Effector CD4-positive, alpha-beta T cell (primary cell): ENCODE results near the gene LHFPL3.

Experiments
- DNase-seq: peaks from one replicate; pipeline ENCODE4 v3.0.0-alpha.2; 2020

LHFPL3 gene

DNA sequence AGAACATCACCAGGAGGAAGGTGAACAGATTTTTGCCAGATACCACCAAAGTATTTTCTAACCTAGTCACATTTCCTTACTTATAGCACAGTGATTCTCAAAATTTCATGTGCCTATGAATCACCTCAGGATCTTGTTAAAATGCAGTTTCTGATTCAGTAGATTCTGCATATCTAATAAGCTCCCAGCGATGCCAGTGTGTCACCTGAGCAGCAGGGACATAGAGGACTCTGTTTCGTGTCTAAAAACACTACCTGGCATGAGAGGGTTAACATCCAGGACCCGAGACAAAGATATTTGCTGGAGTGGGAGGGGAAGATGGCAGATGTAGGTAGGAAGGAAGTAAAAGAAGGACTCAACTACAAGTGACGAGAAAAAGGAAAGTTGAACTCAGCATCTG is 433.5 kb downstream of the LHFPL3 start:
- no peak for DNase-seq

DNA sequence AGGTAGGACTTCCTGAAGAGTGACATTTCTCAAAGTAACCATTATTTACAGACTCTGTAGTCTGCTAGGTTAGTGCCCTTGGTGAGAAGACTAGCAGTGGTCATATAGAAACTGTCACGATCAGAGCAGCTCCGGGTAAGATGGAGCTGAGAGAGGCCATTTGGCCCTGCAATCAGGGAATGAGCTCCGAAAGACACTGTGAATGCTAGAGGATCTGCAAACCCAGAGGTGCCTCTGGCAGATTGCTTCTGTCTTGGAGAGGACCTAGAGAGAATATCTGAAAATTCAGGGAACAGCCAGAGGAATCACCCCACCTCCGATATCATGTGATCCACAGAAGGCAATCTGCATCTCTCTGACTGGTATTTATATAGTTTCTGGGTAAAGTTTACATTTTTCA is 438.7 kb downstream of the LHFPL3 start:
- DNase-seq, result no peak

DNA sequence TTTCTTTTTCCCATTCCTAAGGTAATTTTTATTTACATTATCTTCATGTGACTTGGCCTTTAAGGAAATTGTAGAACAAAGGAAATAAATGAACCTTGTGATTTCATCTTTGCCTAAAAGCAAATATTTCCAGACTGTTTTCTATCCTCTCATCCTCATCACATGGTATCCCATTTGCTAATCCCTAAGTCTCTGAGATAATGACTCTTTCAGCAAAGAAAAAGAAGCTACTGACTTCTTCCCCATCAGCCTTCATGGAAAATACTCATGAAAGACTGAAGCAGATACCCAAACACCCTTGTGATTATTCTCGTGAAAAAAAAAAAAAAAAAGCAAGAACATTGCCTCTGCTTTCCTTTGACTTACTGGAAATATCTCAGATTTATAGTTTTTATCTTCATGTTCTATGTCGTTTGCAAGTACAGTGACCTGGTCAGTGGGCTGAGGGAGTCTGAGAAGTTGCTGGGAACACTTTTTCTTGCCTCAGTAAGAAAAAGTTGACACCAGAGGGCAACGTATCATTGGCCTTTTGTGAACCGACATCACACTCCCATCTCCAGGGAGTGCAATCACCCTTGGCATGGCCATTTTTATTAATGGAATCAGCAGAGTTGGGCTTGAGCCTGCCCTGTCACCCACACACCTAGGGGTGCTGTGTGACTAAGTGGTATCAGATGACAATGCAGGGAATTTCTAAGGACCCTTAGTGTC is 439.6 kb downstream of the LHFPL3 start:
- no peak for DNase-seq

DNA sequence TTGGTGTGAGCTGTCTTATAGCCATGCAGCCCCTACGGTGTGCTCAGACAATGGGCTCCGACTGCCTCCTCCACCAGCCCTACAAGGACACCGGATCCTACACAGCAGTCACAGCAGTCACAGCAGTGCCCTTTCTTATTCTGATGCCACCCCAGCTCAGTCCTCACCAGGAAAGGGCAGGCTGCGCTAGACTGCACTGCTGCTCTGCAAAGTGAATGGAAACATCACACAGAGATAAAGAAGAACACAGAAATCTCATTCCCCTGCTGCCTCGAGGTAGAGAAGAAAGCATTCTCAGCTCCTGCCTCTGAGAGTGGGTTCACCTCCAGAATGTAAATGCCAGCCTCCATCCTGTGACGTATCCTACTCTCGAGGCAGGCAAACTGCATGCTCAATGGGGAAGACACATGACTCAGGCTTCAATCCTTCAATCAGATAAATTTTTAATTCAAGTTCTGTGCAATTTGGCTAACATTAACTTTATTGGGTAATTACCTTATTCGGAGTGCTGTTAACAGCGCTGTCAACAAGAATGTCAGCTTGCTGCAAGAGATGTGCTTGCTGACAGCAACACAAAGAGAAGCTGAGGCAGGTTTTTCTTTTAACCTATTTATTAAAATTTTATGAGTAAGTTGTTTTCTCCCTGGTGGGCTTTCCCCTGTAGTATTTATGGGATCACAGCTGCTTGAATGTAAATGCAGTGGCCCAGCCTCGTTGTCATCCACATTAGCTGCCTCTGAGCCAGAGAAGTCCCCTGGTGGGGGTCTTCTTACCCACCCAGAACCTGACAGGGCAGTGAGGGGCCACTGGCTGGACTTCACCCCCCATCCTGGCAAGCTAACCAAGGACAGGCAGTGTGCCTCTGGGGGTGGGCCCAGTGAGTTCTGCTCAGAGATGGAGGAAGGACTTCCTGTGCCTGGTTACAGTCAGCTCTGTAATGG is 444.3 kb downstream of the LHFPL3 start:
- DNase-seq, result no peak

GRCh38 chr7:104773796-104774195 is 445.4 kb downstream of the LHFPL3 start:
- DNase-seq, result no peak

DNA sequence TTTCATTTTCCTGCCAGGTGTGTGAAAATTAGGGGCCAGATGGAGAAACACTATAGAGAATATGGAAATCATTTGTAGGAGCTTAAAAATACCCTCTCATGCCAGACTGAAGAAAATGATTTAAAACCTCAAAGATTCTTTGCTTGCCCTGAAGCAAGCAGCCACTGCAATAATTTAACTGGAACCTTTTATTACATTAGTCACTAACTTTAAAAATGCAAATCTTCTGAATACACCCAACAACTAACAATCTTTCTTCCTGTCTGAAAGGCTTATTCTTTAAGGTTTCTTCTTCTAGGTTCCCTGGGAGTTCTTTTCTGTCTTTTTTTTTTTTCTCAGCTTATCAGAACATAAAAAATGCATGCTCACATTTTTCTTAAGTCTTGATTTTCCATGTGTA is 447.1 kb downstream of the LHFPL3 start:
- no peak for DNase-seq

- no peak for DNase-seq
Measured at GRCh38 chr7:104777301-104777800, 448.9 kb downstream of the LHFPL3 start.

DNA sequence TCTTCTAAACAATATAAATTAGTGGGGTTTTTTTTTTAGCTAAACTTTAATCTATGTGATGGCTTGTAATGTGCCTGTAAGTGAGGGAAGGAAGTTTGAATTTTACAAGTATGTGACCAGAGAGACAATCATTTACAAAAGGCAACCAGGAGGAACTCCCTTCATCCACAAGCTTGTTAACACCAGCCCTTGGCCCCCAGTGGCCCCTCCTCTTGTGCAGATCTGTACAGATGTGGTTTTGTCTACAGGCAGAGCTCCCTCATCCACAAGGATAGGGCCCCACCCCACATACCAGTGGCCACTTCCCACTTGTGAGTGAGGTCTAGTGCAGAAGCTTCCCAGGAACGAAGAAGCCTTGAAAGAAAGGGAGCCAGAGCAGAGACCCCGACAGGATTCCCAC is 451.5 kb downstream of the LHFPL3 start:
- DNase-seq, result no peak

- DNase-seq, result no peak
Measured at GRCh38 chr7:104784686-104785085, 456.3 kb downstream of the LHFPL3 start.

DNA sequence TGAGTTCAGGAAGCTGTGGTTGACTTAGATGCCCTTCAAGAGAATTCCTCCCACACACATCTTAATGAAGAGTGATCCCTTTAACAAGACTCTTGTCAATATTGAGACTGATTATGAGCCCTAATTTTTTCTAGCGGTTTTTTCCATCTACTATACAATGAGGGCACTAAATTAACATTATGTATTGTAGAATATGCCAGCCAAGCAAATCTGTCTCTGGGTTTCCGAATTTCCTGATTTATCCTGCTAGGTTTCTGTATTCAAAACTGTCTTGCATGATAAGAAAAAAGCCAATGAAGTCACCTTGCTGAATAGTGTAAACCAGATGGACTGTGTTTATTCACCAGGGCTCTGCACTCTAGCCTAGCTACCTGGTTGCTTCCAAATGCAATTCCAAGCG is 461.4 kb downstream of the LHFPL3 start:
- no peak for DNase-seq

DNA sequence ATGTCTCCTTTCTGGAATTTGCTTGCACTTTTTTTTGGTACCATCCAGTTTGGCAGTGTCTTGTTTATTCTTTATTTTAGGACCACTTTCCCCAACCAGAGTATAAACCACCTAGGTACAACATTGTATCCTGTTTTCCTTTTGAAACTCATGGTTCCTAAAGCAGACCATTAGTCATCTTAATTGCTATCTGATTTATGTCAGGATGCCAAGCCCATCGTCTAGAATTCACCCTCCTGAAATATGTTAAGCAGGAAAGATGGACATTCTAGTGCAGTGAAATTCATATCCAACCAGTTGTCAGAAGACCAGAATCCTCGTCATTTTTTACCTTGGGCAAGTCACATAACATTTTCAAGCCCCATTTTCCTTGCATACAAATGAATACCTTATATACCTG is 462.0 kb downstream of the LHFPL3 start:
- DNase-seq, result no peak

DNA sequence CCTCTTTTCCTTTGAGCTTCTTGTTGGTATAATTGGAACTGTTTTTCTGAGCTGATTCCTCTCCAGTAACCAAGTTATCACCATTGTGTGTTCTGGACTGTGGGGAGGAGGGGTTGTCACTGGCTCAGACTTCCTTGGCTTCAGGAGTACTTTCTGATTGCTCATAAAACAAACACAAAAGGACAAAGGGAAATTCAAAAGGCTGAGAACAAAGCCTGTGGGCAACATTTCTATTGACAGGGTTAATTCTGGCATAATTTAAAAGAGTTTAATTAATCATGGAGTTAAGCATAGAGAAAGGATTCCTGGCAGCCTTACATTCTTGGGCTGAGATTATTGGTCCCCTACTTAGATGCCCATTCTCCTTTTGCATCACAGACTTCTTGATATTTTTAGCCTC is 462.7 kb downstream of the LHFPL3 start:
- no peak for DNase-seq

DNA sequence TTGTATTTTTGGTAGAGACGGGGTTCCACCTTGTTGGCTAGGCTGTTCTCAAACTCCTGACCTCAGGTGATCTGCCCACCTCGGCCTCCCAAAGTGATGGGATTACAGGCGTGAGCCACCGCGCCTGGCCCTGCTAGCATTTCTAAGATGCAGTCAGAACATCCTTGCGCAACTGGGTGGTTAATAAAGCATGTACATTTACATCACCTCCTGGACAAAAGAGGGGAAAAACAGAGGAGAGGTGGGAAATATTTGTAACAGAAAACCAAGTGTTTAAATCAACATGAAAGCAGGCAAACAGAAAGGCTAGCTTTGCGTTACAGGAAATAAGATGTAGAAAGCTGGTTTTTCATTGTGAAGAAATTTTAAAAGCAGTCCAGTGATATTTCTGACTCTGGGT is 464.7 kb downstream of the LHFPL3 start:
- no peak for DNase-seq

DNA sequence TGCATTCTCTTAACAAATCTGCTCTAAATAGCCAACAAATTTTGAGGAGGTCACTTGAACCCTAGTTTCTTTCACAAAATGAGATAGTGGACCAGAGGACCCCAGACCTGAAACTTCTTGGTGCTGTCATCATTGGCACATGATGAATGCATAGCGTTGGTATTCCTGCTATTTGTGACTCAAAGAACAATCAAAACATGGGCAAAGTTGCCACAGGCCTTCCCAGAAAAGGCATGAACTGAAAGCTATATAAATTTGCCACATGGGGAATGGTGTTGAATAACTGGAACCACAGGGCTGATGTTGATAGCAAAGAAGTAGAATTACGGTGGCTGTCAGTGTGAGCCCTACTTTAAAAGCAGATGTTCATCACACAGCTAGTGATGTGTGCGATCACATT is 465.8 kb downstream of the LHFPL3 start:
- no peak for DNase-seq

- DNase-seq, result no peak
Measured at GRCh38 chr7:104794589-104794988, 466.2 kb downstream of the LHFPL3 start.

DNA sequence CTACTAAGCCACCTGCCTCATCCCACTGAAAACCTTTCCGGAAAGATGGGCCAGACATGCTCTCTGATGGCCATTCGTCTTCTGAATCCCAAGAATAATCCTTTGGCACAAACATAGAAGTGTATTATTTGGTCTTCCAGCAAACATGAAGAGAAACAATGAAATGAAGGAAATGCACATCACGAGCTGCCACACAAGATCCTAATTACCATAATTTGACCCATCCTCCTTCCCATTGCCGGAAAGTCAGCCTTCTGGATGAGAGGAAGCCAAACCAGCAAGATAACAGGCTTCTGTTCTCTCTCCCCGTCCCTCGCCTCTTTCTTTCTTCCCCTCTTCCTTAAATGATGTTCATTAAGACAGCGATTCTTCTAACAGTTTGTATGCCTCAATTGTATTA is 466.7 kb downstream of the LHFPL3 start:
- DNase-seq, result no peak

- DNase-seq, result no peak
Measured at GRCh38 chr7:104795616-104796398, 467.4 kb downstream of the LHFPL3 start.

DNA sequence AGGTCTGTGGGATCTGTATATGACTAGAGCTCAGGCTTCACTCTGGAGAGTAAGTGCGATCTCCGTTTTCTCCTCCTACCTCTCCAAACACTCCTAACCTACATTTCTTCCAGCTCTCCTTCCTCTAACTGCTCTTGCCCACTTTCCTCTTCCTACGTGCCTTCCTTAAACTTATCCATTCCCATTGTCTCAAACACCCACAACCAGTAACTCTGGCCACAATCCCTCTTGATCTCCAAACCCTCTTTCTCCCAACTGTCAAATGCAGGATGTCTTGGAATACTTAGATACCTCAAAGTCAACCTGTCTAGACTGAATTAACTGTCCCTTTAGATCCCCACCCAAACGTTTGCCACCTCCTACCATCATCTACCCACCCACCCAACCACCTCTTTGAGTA is 471.9 kb downstream of the LHFPL3 start:
- no peak for DNase-seq

DNA sequence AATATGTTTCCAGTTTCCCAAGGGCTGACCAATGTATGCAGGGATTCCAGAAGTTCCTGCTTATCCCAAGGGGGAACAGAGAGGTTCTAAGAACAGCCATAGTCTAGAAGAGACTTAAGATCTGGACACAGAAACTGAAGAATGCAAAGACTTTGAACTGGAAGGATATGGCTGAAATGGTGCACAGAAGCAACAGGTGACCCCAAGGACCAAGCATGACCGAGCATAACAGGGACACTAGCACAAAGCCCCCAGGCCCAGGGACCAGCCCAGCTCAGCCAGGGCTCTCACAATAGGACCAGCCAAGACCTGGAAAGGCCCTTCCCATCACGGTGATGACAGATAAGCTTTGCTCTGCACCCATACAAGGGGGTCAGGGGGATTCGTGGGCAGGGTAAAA is 472.6 kb downstream of the LHFPL3 start:
- DNase-seq, result no peak

- no peak for DNase-seq
Measured at GRCh38 chr7:104803931-104804330, 475.5 kb downstream of the LHFPL3 start.

DNA sequence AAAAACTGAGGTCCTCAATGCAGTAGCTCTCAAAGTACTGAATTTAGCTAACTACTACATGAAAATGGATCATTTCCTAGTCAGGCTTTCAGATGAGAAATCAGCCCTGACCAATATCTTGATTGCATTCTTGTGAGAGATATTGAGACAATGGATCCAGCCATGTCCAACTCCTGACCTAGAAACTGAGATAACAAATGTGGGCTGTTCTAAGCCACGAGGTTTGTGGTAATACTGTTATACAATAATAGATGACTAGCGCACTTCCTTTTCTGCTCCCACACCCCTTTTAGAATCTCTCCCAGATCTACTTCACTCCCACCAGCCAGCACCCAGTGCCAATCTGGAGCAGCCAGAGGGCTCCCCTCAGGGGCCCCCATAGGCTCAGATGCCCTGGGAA is 476.3 kb downstream of the LHFPL3 start:
- no peak for DNase-seq

GRCh38 chr7:104805449-104806317 is 477.3 kb downstream of the LHFPL3 start:
- no peak for DNase-seq
